ENCODE measurements around the gene MSI2. TPM values are rescaled to one million over a fixed set of nuclear protein-coding genes. Genes with fewer than 3 reads are reported as not detected.

The MSI2 gene
- total RNA-seq, 1 donor: 23.2 TPM

DNA sequence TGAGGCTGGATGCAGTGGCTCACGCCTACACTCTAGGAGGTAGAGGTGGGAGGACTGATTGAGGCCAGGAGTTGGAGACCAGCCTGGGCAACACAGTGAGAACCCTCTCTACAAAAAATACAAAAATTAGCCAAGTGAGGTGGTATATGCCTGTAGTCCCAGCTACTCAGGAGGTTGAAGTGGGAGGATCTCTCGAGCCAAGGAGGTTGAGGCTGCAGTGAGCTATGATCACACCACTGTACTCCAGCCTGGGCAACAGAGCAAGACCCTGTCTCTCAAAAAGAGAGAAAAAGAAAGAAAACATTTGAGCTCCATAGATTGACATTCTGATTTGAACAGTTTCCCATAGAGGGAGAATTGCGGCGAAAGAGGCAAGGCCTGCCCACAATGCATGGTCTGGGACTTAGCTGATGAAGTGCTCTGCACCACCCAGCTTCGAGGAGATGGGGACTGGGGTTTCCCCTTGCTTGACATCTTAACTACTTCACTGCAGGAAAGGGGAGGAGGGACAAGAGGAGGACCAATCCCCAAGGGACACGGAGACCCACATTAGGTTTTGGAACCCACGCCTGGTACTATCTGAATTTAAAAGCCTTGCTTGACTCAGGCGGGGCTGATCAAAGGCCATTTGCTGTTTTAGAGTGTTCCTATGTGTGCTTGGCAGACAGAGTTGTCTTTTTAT is 21.7 kb downstream of the MSI2 start:
- Histone ChIP-seq H4K20me1 (ENCODE audit: insufficient read depth, low read length) (no peaks in the 10 kb centered on the region), H3K27me3 (ENCODE audit: insufficient read depth, low read length) (no peaks in the 10 kb centered on the region), H3K4me1 (ENCODE audit: insufficient read depth, low read length) (no peaks in the 10 kb centered on the region), H3K36me3 (ENCODE audit: insufficient read depth, low read length) (no peaks in the 10 kb centered on the region), H3K4me2 (ENCODE audit: insufficient read depth, low read length) (no peak overlapping the region), H3K4me3 (ENCODE audit: insufficient read depth, low read length) (no peak overlapping the region), H3K27ac (ENCODE audit: low read depth, low read length) (no peak overlapping the region), H3K9me3 (ENCODE audit: low read depth, low read length) (no peaks in the 10 kb centered on the region), H3K79me2 (ENCODE audit: insufficient read depth, low read length) (no peaks in the 10 kb centered on the region), H2AFZ (ENCODE audit: low read length) (no peak overlapping the region)
- no peak for DNase-seq (ENCODE audit: insufficient read length, low spot score, missing footprints)
- TF ChIP-seq, protein P1, sequence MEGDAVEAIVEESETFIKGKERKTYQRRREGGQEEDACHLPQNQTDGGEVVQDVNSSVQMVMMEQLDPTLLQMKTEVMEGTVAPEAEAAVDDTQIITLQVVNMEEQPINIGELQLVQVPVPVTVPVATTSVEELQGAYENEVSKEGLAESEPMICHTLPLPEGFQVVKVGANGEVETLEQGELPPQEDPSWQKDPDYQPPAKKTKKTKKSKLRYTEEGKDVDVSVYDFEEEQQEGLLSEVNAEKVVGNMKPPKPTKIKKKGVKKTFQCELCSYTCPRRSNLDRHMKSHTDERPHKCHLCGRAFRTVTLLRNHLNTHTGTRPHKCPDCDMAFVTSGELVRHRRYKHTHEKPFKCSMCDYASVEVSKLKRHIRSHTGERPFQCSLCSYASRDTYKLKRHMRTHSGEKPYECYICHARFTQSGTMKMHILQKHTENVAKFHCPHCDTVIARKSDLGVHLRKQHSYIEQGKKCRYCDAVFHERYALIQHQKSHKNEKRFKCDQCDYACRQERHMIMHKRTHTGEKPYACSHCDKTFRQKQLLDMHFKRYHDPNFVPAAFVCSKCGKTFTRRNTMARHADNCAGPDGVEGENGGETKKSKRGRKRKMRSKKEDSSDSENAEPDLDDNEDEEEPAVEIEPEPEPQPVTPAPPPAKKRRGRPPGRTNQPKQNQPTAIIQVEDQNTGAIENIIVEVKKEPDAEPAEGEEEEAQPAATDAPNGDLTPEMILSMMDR (IDR thresholded peaks at IDR 0.05; ENCODE audit: extremely low read depth, low read depth, low read length): no peak

DNA sequence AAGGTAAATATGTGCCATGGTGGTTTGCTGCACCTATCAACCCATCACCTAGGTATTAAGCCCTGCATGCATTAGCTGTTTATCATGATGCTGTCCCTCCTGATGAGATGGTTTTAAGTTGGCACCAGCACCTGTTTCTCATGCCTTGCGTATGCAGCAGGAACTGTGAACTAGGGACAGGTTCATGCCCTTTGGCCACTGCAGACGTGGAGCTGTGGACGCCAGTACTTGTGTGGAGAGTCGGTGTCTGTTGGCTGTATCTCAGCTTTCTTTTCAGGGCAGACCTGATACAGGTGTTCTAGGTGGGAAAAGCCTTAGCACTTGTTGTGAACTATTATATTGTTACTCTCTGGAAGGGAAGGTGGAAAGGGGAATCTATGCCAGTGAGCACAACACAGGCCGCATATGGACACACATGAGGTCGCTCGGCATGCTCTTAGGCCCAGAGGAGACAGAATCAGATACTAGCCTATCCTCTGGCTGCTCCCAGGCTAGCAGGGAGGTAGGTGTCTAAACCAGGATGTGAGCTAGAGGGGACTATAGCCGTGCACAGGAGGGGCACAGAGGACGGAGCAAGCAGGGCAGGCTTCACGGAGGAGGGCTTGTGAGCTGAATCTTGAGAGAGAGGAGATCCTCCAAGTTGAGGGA is 22.5 kb downstream of the MSI2 start:
- H3K36me3 ChIP-seq (ENCODE audit: insufficient read depth, low read length): no peaks in the 10 kb centered on the region
- H3K27ac ChIP-seq (ENCODE audit: low read depth, low read length): no peak overlapping the region
- H3K4me2 ChIP-seq (ENCODE audit: insufficient read depth, low read length): no peak overlapping the region
- TF ChIP-seq, protein P1 (IDR thresholded peaks at IDR 0.05; ENCODE audit: extremely low read depth, low read depth, low read length): no peak
- no peaks in the 10 kb centered on the region for H4K20me1 ChIP-seq (ENCODE audit: insufficient read depth, low read length)
- DNase-seq (ENCODE audit: insufficient read length, low spot score, missing footprints): peak; percentile 6
- no peaks in the 10 kb centered on the region for H3K27me3 ChIP-seq (ENCODE audit: insufficient read depth, low read length)
- no peaks in the 10 kb centered on the region for H3K79me2 ChIP-seq (ENCODE audit: insufficient read depth, low read length)
- H3K9me3 ChIP-seq (ENCODE audit: low read depth, low read length): no peaks in the 10 kb centered on the region
- no peak overlapping the region for H2AFZ ChIP-seq (ENCODE audit: low read length)
- H3K4me1 ChIP-seq (ENCODE audit: insufficient read depth, low read length): no peaks in the 10 kb centered on the region
- H3K4me3 ChIP-seq (ENCODE audit: insufficient read depth, low read length): no peak overlapping the region

DNA sequence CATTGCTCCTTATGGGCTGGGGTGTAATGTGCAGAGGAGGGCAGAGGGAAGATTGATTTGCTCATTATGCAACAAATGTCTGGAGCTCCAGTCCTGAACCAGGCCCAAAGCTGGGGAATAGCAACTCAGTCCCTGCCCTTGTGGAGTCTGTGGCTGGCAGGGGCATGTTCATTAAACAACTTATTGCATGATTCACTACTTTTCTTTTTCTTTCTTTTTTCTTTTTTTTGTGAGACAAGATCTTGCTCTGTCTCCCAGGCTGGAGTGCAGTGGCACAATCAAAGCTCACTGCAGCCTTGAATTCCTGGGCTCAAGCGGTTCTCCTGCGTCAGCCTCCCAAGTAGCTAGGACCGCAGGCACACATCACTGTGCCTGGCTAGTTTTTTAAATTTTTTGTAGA is 23.1 kb downstream of the MSI2 start:
- Histone ChIP-seq H2AFZ (ENCODE audit: low read length) (no peak overlapping the region), H3K79me2 (ENCODE audit: insufficient read depth, low read length) (no peaks in the 10 kb centered on the region), H3K9me3 (ENCODE audit: low read depth, low read length) (no peaks in the 10 kb centered on the region), H3K4me3 (ENCODE audit: insufficient read depth, low read length) (no peak overlapping the region), H3K27me3 (ENCODE audit: insufficient read depth, low read length) (no peaks in the 10 kb centered on the region), H3K4me2 (ENCODE audit: insufficient read depth, low read length) (no peak overlapping the region), H4K20me1 (ENCODE audit: insufficient read depth, low read length) (no peaks in the 10 kb centered on the region), H3K4me1 (ENCODE audit: insufficient read depth, low read length) (no peaks in the 10 kb centered on the region), H3K36me3 (ENCODE audit: insufficient read depth, low read length) (no peaks in the 10 kb centered on the region), H3K27ac (ENCODE audit: low read depth, low read length) (no peak overlapping the region)
- TF ChIP-seq, protein P1 (IDR thresholded peaks at IDR 0.05; ENCODE audit: extremely low read depth, low read depth, low read length): no peak
- DNase-seq (ENCODE audit: insufficient read length, low spot score, missing footprints): no peak

DNA sequence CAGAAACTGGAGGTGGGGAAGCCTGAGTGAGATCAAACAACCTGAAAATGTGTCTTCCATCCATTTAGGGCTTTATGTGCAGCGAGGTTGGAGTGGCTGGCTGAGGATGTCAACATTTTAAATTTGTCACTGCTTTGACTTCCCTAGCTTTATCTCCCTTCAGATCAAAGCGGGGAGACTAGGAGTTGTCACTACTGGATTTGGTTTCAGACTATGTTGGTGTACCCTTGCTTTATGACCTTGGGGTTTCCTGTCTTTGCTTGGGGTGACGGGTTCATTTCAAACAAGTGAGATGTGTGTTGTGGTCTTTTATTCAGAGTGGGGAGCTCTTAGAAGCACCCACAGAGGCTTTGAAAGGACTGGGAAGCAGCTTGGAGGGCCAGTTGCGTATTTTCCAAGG is 25.6 kb downstream of the MSI2 start:
- no peak overlapping the region for H3K4me2 ChIP-seq (ENCODE audit: insufficient read depth, low read length)
- no peak overlapping the region for H3K4me3 ChIP-seq (ENCODE audit: insufficient read depth, low read length)
- no peak overlapping the region for H3K27ac ChIP-seq (ENCODE audit: low read depth, low read length)
- no peaks in the 10 kb centered on the region for H3K79me2 ChIP-seq (ENCODE audit: insufficient read depth, low read length)
- TF ChIP-seq, protein P1 (IDR thresholded peaks at IDR 0.05; ENCODE audit: extremely low read depth, low read depth, low read length): no peak
- H3K36me3 ChIP-seq (ENCODE audit: insufficient read depth, low read length): no peaks in the 10 kb centered on the region
- no peak overlapping the region for H2AFZ ChIP-seq (ENCODE audit: low read length)
- no peaks in the 10 kb centered on the region for H4K20me1 ChIP-seq (ENCODE audit: insufficient read depth, low read length)
- H3K9me3 ChIP-seq (ENCODE audit: low read depth, low read length): no peaks in the 10 kb centered on the region
- peak; percentile 26 for DNase-seq (ENCODE audit: insufficient read length, low spot score, missing footprints)
- H3K4me1 ChIP-seq (ENCODE audit: insufficient read depth, low read length): no peaks in the 10 kb centered on the region
- H3K27me3 ChIP-seq (ENCODE audit: insufficient read depth, low read length): no peaks in the 10 kb centered on the region
